ENCODE results near the gene BANF1.

DNA sequence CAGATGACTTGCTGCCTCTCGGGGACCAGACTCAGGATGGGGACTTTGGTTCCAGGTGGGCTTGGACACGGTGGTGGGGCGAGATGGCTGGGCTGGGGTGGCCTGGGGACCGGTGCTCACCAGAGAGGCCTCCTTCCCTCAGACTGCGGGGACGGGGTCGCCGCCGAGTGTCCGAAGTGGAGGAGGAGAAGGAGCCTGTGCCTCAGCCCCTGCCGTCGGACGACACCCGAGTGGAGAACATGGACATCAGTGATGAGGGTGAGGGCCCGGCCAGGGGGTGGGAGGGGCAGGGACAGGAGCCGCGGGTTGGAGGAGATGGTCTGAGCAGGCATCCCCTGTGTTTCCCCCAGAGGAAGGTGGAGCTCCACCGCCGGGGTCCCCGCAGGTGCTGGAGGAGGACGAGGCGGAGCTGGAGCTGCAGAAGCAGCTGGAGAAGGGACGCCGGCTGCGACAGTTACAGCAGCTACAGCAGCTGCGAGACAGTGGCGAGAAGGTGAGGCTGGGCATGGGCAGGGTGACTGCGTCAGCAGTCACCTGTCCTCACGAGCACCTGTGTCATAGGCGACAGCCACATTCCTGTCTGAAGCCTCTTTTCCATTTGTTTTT is 34.9 kb upstream of the BANF1 start:
- TF ChIP-seq, protein P1, sequence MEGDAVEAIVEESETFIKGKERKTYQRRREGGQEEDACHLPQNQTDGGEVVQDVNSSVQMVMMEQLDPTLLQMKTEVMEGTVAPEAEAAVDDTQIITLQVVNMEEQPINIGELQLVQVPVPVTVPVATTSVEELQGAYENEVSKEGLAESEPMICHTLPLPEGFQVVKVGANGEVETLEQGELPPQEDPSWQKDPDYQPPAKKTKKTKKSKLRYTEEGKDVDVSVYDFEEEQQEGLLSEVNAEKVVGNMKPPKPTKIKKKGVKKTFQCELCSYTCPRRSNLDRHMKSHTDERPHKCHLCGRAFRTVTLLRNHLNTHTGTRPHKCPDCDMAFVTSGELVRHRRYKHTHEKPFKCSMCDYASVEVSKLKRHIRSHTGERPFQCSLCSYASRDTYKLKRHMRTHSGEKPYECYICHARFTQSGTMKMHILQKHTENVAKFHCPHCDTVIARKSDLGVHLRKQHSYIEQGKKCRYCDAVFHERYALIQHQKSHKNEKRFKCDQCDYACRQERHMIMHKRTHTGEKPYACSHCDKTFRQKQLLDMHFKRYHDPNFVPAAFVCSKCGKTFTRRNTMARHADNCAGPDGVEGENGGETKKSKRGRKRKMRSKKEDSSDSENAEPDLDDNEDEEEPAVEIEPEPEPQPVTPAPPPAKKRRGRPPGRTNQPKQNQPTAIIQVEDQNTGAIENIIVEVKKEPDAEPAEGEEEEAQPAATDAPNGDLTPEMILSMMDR (IDR thresholded peaks at IDR 0.05): no peak
- TF ChIP-seq POLR2A (IDR thresholded peaks at IDR 0.05) (no peak), EP300 (IDR thresholded peaks at IDR 0.05) (no peak)
